Pancreas (tissue), 10 donors: ENCODE measurements around the gene NMT1. TPM values are rescaled to one million over a fixed set of nuclear protein-coding genes. Genes with fewer than 3 reads are reported as not detected.
A peak's percentile ranks its signal among the peaks of the same experiment; 100 is the strongest.

Source experiments
- ATAC-seq, 4 donors: fragments of 200-7000 bp; cut with Tn5 transposase; one replicate each; pipeline versions ENCODE4 v1.8.0 to v1.9.1; 2020; ENCODE audit warnings: mild to moderate bottlenecking in 4 of 4, moderate library complexity in 4 of 4
- DNase-seq, 6 donors: peaks; one replicate each; pipeline ENCODE4 v3.0.0-alpha.2; 2020
- FAIRE-seq: peaks from 2 replicates; lab custom pipeline; 2012; peaks lifted over from hg19 to GRCh38; lab: Jason Lieb, UNC
- H3K27ac ChIP-seq, 4 donors: fragments of 200-600 bp; sonication (generic); 1 replicate in 3 of 4; 2 replicates in 1 of 4; pipeline versions ENCODE4 v1.5.0 to v1.8.0; 2020
- H3K27me3 ChIP-seq, 4 donors: fragments of 200-600 bp; one replicate each; pipeline ENCODE4 v1.8.0; 2021
- H3K36me3 ChIP-seq, 3 donors: fragments of 200-600 bp; sonication (generic) in 1 of 3; one replicate each; pipeline versions ENCODE4 v1.5.0 to v1.8.0; 2020 to 2021
- H3K4me1 ChIP-seq, 3 donors: fragments of 200-600 bp; one replicate each; pipeline ENCODE4 v1.8.0; 2021
- H3K4me3 ChIP-seq, 4 donors: fragments of 200-600 bp; sonication (generic) in 2 of 4; one replicate each; pipeline versions ENCODE4 v1.5.0 to v1.8.0; 2020 to 2021
- H3K9me3 ChIP-seq, 4 donors: fragments of 200-600 bp; one replicate each; pipeline ENCODE4 v1.8.0; 2021
- WGBS, 2 donors: extraction: QIAGEN DNeasy Blood & Tissue Kit; methylation state at CpG; one replicate each; pipeline ENCODE4 v1.1.7; 2013; 5-methylcytosine and 5-hydroxymethylcytosine counted together
- intact Hi-C, 3 donors: fragments of 100-400 bp; cut with DNase I; formaldehyde crosslinking; loops; one replicate each; pipeline versions ENCODE4 v1.11.1 to v1.14.2; 2022
- polyA plus RNA-seq, 2 donors: library from polyadenylated mRNA; stranded (reverse); fragments of 200-250 nt; gene quantifications; one replicate each; pipeline ENCODE4 v1.2.3, GENCODE V29; 2013
- total RNA-seq, 6 donors: library from RNA; stranded (reverse); fragmentation: NEBNext Ultra II Directional in 4 of 6; extraction: Animal tissue kit (Norgen Biotek cat#: 25700) in 4 of 6; gene quantifications; one replicate each; pipeline versions ENCODE4 v1.2.1 to v1.2.4, GENCODE V29; 2021 to 2023
- TF ChIP-seq, protein P1 (sequence below), 4 donors: fragments of 200-600 bp; sonication (generic) in 3 of 4; IDR thresholded peaks; one replicate each; pipeline versions ENCODE4 v1.5.0 to v1.8.0; 2021; ENCODE audit warnings: antibody characterized with exemption in 4 of 4
- donor health status: healthy with polysubstance abuse.
- donor health status: DM: no; HTN: no; CAD: no; lungs with moderate emphysema.
- donor health status: DM: no; HTN: no; CAD: no.
- donor health status: control.
- donor health status: control.
- donor health status: Bipolar disorder and iron deficiency.
- donor health status: DM: yes; HTN: yes; CAD: no.
- donor health status: DM: no; HTN: no; CAD: no.
- donor health status: DM: no; HTN: no; CAD: no.
- donor health status: DM: yes; HTN: yes; CAD: no.

The NMT1 gene
- total and polyA plus RNA-seq, 8 donors, result 27.0 to 66.5 (median 39.8) TPM

DNA sequence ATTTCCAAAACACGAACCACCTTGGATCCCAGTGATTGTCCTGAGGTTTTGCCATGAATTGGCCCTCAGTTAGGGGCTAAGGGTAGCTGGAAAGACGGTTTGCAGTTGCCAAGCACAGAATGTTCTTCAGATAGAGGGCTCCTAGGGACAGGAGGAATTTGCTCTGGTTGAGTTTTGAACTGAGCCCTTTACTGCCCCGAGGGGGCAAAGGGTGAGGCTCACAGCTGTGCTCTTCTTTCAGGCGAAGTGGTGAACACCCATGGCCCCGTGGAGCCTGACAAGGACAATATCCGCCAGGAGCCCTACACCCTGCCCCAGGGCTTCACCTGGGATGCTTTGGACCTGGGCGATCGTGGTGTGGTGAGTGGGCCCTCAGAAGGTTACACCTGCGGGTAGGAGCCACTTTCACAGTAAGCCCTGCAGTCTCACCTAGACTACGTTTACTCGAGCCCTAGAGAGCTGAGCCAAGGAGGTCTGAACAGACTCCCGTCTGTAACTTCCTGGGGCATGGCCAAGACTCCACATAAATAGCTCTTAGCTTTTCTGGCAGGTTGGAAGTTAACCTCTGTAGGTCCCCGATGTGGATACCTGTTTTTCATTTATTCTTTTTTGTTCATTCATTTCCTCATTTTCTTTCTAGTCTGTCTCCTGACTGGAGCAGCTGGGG is 32.5 kb downstream of the NMT1 start:
- no peak for DNase-seq
- intact Hi-C loops, result loop anchor here in 1 of 3 donors (10.0 kb wide), 1 partner anchor 179 kb away; the partner anchor contains the start of gene GFAP
- peaks cover 0 to 47% (median 38%) of the 10 kb centered on the region in 3 donors for H3K36me3 ChIP-seq

DNA sequence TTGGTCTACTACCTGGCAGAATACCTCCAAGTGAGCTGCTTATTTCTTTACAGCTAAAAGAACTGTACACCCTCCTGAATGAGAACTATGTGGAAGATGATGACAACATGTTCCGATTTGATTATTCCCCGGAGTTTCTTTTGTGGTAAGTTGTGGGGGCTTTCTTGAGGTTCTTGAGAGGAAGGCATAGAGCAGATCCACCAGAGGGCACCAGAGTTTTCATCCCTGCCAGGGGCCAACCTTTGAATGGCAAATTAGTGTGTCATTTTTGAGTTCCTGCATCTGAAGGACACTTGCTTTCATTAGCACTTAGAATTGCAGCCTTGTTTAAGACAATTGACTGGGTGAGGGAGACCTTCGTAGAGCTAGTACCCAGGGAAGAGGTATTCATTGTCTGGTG is 35.0 kb downstream of the NMT1 start:
- TF ChIP-seq, protein P1, sequence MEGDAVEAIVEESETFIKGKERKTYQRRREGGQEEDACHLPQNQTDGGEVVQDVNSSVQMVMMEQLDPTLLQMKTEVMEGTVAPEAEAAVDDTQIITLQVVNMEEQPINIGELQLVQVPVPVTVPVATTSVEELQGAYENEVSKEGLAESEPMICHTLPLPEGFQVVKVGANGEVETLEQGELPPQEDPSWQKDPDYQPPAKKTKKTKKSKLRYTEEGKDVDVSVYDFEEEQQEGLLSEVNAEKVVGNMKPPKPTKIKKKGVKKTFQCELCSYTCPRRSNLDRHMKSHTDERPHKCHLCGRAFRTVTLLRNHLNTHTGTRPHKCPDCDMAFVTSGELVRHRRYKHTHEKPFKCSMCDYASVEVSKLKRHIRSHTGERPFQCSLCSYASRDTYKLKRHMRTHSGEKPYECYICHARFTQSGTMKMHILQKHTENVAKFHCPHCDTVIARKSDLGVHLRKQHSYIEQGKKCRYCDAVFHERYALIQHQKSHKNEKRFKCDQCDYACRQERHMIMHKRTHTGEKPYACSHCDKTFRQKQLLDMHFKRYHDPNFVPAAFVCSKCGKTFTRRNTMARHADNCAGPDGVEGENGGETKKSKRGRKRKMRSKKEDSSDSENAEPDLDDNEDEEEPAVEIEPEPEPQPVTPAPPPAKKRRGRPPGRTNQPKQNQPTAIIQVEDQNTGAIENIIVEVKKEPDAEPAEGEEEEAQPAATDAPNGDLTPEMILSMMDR (IDR thresholded peaks at IDR 0.05), result no peak
- intact Hi-C loops, result loop anchor here in 1 of 3 donors (10.0 kb wide), 1 partner anchor 181 kb away; the partner anchor contains the start of gene GFAP
- peaks cover 0 to 49% (median 46%) of the 10 kb centered on the region in 3 donors for H3K36me3 ChIP-seq
- FAIRE-seq, result no peak
- no peak for ATAC-seq
- H3K27me3 ChIP-seq, result no peaks in the 10 kb centered on the region
- peaks cover 0 to 7% (median 0%) of the 10 kb centered on the region in 3 donors for H3K4me1 ChIP-seq
- no peak overlapping the region for H3K4me3 ChIP-seq
- no peaks in the 10 kb centered on the region for H3K9me3 ChIP-seq
- no peak overlapping the region for H3K27ac ChIP-seq
- no peak for DNase-seq
- 71 to 73% methylated on average over 3 of the region's 3 CpGs for WGBS, 2 donors

More for the DNA sequence above, 32.5 kb downstream of the NMT1 start:
- 69% methylated on average over 13 of the region's 13 CpGs for WGBS, 2 donors
- Histone ChIP-seq H3K27me3 (no peaks in the 10 kb centered on the region), H3K9me3 (no peaks in the 10 kb centered on the region), H3K27ac (peak overlapping the region in 3 of 4 donors; percentile 20 to 73 (median 52)), H3K4me1 (peaks cover 0 to 7% (median 0%) of the 10 kb centered on the region in 3 donors), H3K4me3 (no peak overlapping the region)
- FAIRE-seq, result no peak
- TF ChIP-seq, protein P1 (IDR thresholded peaks at IDR 0.05), result no peak
- ATAC-seq, result peak in 2 of 4 donors; percentile 17 to 38

DNA sequence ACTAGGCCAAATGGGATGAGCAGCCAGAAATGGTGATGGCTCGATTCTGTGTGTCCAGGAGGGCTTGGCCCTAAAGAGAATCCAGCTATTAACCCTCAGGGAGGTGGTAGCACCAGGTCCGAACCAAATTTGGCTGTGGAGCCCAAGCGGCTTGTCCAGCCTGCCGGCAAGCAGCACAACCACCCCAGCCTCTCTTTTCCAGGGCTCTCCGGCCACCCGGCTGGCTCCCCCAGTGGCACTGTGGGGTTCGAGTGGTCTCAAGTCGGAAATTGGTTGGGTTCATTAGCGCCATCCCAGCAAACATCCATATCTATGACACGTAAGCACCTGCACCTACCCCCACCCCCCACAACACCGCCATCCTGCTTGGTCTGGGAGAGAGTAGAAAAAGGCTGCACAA is 35.8 kb downstream of the NMT1 start:
- WGBS, 2 donors, result 93 to 95% methylated on average over 11 of the region's 11 CpGs
- H3K27me3 ChIP-seq, result no peaks in the 10 kb centered on the region
- no peak overlapping the region for H3K4me3 ChIP-seq
- peaks cover 0 to 49% (median 46%) of the 10 kb centered on the region in 3 donors for H3K36me3 ChIP-seq
- TF ChIP-seq, protein P1 (IDR thresholded peaks at IDR 0.05), result no peak
- ATAC-seq (no peak), DNase-seq (no peak), FAIRE-seq (no peak)
- intact Hi-C loops, result loop anchor here in 1 of 3 donors (10.0 kb wide), 1 partner anchor 182 kb away; the partner anchor contains the start of gene GFAP
- no peak overlapping the region for H3K27ac ChIP-seq
- H3K9me3 ChIP-seq, result no peaks in the 10 kb centered on the region
- peaks cover 0 to 7% (median 0%) of the 10 kb centered on the region in 3 donors for H3K4me1 ChIP-seq

DNA sequence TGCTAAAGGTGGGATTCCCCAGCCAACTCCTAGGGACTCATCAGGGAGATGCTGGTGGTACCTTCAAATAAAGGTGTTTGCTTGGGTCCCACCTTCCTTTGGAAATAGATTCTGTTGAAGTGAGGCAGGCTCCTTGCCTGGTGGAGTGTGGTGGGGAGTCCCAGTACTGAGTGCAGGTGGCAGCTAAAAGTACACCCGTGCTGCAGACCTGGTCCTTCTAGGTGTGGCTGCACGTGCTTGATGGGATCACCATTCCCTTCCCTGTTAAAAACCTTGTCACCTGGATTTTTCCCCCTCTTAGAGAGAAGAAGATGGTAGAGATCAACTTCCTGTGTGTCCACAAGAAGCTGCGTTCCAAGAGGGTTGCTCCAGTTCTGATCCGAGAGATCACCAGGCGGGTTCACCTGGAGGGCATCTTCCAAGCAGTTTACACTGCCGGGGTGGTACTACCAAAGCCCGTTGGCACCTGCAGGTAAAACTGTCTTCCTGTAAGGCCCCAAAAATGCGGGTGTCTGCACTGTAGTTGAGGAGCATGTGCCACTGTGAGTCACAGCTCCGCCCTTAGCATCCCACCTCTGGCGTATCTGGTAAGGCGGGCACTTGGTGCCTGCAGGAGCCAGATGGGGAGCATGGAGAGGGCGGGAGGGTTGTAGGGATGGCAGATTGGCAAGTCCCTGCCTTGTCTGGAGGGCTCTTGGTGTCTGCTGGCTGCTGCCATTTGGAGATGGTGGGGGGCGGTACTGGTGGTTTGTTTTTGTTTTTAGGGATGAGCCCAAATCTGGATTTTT is 37.2 kb downstream of the NMT1 start:
- H3K4me1 ChIP-seq, result peaks cover 0 to 6% (median 0%) of the 10 kb centered on the region in 3 donors
- H3K27ac ChIP-seq, result no peak overlapping the region
- TF ChIP-seq, protein P1 (IDR thresholded peaks at IDR 0.05), result no peak
- no peak for DNase-seq
- ATAC-seq, result no peak
- no peaks in the 10 kb centered on the region for H3K27me3 ChIP-seq
- FAIRE-seq, result no peak
- intact Hi-C loops, result loop anchor here in 1 of 3 donors (10.0 kb wide), 1 partner anchor 183 kb away; the partner anchor contains the start of gene GFAP
- H3K36me3 ChIP-seq, result peaks cover 0 to 61% (median 54%) of the 10 kb centered on the region in 3 donors
- 90 to 91% methylated on average over 13 of the region's 13 CpGs for WGBS, 2 donors
- H3K9me3 ChIP-seq, result no peaks in the 10 kb centered on the region
- no peak overlapping the region for H3K4me3 ChIP-seq
